IMR-90 (cell line): ENCODE measurements around the gene ACVRL1.

Source experiments
- CEBPB ChIP-seq: IDR thresholded peaks from 2 replicates; pipeline ENCODE4 v1.6.1; 2012; ENCODE audit warnings: low read depth, low read length, improper control_type of control experiment
- CHD1 ChIP-seq: IDR thresholded peaks from 2 replicates; pipeline ENCODE4 v1.6.1; 2012; ENCODE audit warnings: low read depth, low read length, improper control_type of control experiment
- FOS ChIP-seq: fragments of 150-350 bp; IDR thresholded peaks from 2 replicates; pipeline ENCODE4 v1.6.1; 2016; ENCODE audit warnings: low read depth, low read length
- MAFK ChIP-seq: IDR thresholded peaks from 2 replicates; pipeline ENCODE4 v1.6.1; 2012; ENCODE audit warnings: low read depth, low read length, improper control_type of control experiment
- MAZ ChIP-seq: IDR thresholded peaks from 2 replicates; pipeline ENCODE4 v1.6.1; 2012; ENCODE audit warnings: low read depth, mild to moderate bottlenecking, low read length, improper control_type of control experiment, moderate library complexity, borderline replicate concordance
- MXI1 ChIP-seq: IDR thresholded peaks from 2 replicates; pipeline ENCODE4 v1.6.1; 2012; ENCODE audit warnings: low read depth, mild to moderate bottlenecking, low read length, moderate library complexity, borderline replicate concordance
- NFE2L2 ChIP-seq: fragments of 150-350 bp; IDR thresholded peaks from 2 replicates; pipeline ENCODE4 v1.6.1; 2016; ENCODE audit warnings: low read depth, mild to moderate bottlenecking, low read length
- POLR2A ChIP-seq: IDR thresholded peaks from 2 replicates; pipeline ENCODE4 v1.6.1; 2012; ENCODE audit warnings: mild to moderate bottlenecking, low read depth, low read length
- RCOR1 ChIP-seq: IDR thresholded peaks from 2 replicates; pipeline ENCODE4 v1.6.1; 2012; ENCODE audit warnings: mild to moderate bottlenecking, low read length, improper control_type of control experiment; ENCODE audit not compliant: insufficient replicate concordance
- RFX5 ChIP-seq: IDR thresholded peaks from 2 replicates; pipeline ENCODE4 v1.8.0; 2012; ENCODE audit warnings: low read depth, mild to moderate bottlenecking, low read length, moderate library complexity
- SMC3 ChIP-seq: fragments of 150-350 bp; IDR thresholded peaks from 2 replicates; pipeline ENCODE4 v1.6.1; 2016; ENCODE audit warnings: low read depth, mild to moderate bottlenecking, antibody characterized with exemption, low read length, moderate library complexity
- TF ChIP-seq, protein P1 (sequence below): conservative IDR thresholded peaks from 2 replicates; pipeline ENCODE4 v1.5.1; 2012; ENCODE audit warnings: mild to moderate bottlenecking, low read depth, low read length, improper control_type of control experiment
- TF ChIP-seq, protein P2 (sequence below): fragments of 150-350 bp; IDR thresholded peaks from 2 replicates; pipeline ENCODE4 v1.6.1; 2017; ENCODE audit warnings: mild to moderate bottlenecking, antibody characterized with exemption, low read length, low read depth
- TF ChIP-seq, protein P3 (sequence below): fragments of 150-350 bp; IDR thresholded peaks from 2 replicates; pipeline ENCODE4 v1.6.1; 2016; ENCODE audit warnings: low read depth, mild to moderate bottlenecking, low read length, moderate library complexity, borderline replicate concordance

DNA sequence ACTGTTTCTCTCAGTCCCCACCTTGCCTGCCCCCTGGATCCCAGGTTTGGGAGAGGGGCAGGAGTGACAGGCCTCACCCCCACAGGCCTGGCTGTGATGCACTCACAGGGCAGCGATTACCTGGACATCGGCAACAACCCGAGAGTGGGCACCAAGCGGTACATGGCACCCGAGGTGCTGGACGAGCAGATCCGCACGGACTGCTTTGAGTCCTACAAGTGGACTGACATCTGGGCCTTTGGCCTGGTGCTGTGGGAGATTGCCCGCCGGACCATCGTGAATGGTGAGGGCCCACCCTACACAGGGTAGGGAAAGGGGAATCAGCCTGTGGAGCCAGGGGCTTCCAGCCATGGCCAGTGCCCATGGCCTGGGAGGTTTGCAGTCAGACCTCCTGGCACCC lies 8.6 kb downstream of the ACVRL1 start:
- TF ChIP-seq, protein P1, sequence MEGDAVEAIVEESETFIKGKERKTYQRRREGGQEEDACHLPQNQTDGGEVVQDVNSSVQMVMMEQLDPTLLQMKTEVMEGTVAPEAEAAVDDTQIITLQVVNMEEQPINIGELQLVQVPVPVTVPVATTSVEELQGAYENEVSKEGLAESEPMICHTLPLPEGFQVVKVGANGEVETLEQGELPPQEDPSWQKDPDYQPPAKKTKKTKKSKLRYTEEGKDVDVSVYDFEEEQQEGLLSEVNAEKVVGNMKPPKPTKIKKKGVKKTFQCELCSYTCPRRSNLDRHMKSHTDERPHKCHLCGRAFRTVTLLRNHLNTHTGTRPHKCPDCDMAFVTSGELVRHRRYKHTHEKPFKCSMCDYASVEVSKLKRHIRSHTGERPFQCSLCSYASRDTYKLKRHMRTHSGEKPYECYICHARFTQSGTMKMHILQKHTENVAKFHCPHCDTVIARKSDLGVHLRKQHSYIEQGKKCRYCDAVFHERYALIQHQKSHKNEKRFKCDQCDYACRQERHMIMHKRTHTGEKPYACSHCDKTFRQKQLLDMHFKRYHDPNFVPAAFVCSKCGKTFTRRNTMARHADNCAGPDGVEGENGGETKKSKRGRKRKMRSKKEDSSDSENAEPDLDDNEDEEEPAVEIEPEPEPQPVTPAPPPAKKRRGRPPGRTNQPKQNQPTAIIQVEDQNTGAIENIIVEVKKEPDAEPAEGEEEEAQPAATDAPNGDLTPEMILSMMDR, result no peak
- TF ChIP-seq RFX5 (no peak), CEBPB (no peak), MAFK (no peak), POLR2A (no peak), MXI1 (no peak), MAZ (no peak), NFE2L2 (no peak), FOS (no peak), SMC3 (no peak), CHD1 (no peak), RCOR1 (no peak)
- TF ChIP-seq, protein P2, sequence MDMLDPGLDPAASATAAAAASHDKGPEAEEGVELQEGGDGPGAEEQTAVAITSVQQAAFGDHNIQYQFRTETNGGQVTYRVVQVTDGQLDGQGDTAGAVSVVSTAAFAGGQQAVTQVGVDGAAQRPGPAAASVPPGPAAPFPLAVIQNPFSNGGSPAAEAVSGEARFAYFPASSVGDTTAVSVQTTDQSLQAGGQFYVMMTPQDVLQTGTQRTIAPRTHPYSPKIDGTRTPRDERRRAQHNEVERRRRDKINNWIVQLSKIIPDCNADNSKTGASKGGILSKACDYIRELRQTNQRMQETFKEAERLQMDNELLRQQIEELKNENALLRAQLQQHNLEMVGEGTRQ, result no peak
- TF ChIP-seq, protein P3, sequence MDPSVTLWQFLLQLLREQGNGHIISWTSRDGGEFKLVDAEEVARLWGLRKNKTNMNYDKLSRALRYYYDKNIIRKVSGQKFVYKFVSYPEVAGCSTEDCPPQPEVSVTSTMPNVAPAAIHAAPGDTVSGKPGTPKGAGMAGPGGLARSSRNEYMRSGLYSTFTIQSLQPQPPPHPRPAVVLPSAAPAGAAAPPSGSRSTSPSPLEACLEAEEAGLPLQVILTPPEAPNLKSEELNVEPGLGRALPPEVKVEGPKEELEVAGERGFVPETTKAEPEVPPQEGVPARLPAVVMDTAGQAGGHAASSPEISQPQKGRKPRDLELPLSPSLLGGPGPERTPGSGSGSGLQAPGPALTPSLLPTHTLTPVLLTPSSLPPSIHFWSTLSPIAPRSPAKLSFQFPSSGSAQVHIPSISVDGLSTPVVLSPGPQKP, result no peak
